HL-60 (cell line): ENCODE results near the gene ENOX2.

Source experiments
- DNase-seq, 2 experiments: peaks; one replicate each; pipeline ENCODE4 v3.0.0-alpha.2; 2010 to 2020; ENCODE audit warnings: low read depth in 1 of 2, low spot score in 1 of 2
- H3K27ac ChIP-seq: fragments of 250-450 bp; sonication (Bioruptor Pico); replicated peaks from 2 replicates; pipeline ENCODE4 v1.5.1; 2020; ENCODE audit warnings: mild to moderate bottlenecking, moderate library complexity
- H3K27me3 ChIP-seq: fragments of 250-450 bp; sonication (Bioruptor Pico); 2 replicates; pipeline ENCODE4 v1.5.1; 2021; ENCODE audit warnings: mild to moderate bottlenecking, moderate library complexity; ENCODE audit not compliant: insufficient read depth, poor library complexity, severe bottlenecking
- H3K4me3 ChIP-seq: replicated peaks from 2 replicates; pipeline ENCODE4 v1.5.1; 2011; ENCODE audit warnings: mild to moderate bottlenecking, control low read depth, low read length; ENCODE audit not compliant: insufficient read depth
- CTCF ChIP-seq: IDR thresholded peaks from one replicate; pipeline ENCODE4 v1.5.1; 2011; ENCODE audit warnings: low read length, control low read depth, inconsistent platforms; ENCODE audit not compliant: insufficient read depth
- GABPA ChIP-seq: IDR thresholded peaks from 2 replicates; pipeline ENCODE4 v1.6.1; 2012; ENCODE audit warnings: low read depth
- POLR2AphosphoS5 ChIP-seq: IDR thresholded peaks from 2 replicates; pipeline ENCODE4 v1.6.1; 2012; ENCODE audit warnings: low read depth
- REST ChIP-seq: IDR thresholded peaks from 2 replicates; pipeline ENCODE4 v1.6.1; 2012; ENCODE audit warnings: low read depth; ENCODE audit not compliant: insufficient replicate concordance
- SPI1 ChIP-seq: IDR thresholded peaks from 2 replicates; pipeline ENCODE4 v1.6.1; 2012; ENCODE audit warnings: low read depth, mild to moderate bottlenecking, borderline replicate concordance

The ENOX2 gene

GRCh38 chrX:130593911-130594310, 309.1 kb downstream of the ENOX2 start:
- Histone ChIP-seq H3K27ac (no peak overlapping the region), H3K4me3 (no peak overlapping the region), H3K27me3 (no peaks in the 10 kb centered on the region)
- TF ChIP-seq SPI1 = no peak
- no peak for TF ChIP-seq GABPA
- no peak for TF ChIP-seq CTCF
- TF ChIP-seq REST = no peak
- no peak for TF ChIP-seq POLR2AphosphoS5
- DNase-seq = no peak

DNA sequence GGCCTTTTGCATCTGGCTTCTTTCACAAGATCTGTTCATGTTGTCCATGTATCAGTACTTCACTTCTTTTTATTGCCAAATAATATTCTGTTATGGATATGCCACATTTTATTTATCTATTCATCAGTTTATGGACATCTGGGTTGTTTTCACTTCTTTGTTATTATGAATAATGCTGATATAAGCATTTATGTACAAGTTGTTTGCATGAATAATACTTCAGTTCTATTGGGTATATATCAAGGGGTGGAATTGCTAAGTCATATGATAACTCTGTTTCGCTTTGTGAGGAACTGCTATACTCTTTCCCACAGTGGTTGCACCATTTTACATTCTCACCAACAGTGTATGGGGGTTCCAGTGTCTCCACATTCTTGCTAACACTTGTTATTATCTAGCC, 310.8 kb downstream of the ENOX2 start:
- Histone ChIP-seq H3K27me3 (no peaks in the 10 kb centered on the region), H3K27ac (no peak overlapping the region), H3K4me3 (no peak overlapping the region)
- no peak for DNase-seq
- TF ChIP-seq POLR2AphosphoS5 (no peak), REST (no peak), CTCF (no peak), SPI1 (no peak), GABPA (no peak)

DNA sequence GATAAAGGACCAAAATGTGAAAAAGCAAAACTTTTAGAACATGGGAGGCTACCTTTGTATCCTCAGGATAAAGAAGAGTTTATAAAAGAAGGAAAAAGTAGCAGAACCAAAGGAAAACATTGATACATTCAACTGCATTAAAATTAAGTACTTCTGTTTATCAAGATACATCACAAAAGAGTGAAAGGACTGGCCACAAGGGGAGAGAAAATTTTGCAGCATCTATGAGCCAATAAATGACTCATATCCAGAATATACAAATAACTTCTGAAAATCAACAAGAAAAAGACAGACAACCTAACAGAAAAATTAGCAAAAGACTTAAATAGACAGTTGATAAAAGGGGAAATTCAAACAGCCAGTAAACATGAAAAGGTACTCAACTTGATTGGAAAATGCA, 324.1 kb downstream of the ENOX2 start:
- no peak overlapping the region for H3K4me3 ChIP-seq
- no peak for DNase-seq
- TF ChIP-seq GABPA (no peak), POLR2AphosphoS5 (no peak), SPI1 (no peak), REST (no peak), CTCF (no peak)
- H3K27ac ChIP-seq = no peak overlapping the region
- no peaks in the 10 kb centered on the region for H3K27me3 ChIP-seq
